SW 1271 (cell line): ENCODE data around the gene WDPCP.
"Not testable (repeated sequence)": the region's sequence is repeated elsewhere in the genome, so short reads cannot be mapped to it uniquely, and the experiment has no call there.

Experiments used
- DNase-seq, 2 experiments: peaks; one replicate each; lab custom pipeline; 2025; lab: John Stamatoyannopoulos, UW

WDPCP gene

DNA sequence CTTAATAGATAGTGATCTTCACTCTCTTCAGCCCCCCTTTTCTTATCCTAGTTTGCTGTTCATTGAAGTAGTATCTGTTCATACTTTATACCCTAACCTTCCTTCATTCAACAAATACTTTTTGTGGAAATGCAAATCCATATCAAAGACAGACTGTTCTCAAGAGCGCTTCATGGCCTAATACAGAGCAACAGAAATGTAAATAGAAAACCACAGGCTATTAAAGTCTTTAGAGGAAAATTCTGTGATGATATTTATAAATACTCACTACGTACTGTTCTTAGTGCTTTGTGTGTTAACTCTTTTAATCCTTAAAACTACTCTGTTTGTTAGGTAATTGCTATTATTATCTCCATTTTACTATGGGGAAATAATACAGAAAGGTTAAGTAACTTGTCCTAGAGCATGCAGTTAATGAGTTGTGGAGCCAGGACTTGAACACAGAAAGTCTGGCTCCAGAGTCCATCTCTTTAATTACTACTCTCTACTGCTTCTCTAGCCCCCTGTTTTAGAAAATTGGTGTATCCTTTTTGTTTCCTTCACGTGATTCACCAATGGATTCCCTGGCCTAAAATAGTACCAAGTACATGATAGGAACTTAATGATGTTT lies 3.4 kb upstream of the WDPCP start:
- no peak for DNase-seq

DNA sequence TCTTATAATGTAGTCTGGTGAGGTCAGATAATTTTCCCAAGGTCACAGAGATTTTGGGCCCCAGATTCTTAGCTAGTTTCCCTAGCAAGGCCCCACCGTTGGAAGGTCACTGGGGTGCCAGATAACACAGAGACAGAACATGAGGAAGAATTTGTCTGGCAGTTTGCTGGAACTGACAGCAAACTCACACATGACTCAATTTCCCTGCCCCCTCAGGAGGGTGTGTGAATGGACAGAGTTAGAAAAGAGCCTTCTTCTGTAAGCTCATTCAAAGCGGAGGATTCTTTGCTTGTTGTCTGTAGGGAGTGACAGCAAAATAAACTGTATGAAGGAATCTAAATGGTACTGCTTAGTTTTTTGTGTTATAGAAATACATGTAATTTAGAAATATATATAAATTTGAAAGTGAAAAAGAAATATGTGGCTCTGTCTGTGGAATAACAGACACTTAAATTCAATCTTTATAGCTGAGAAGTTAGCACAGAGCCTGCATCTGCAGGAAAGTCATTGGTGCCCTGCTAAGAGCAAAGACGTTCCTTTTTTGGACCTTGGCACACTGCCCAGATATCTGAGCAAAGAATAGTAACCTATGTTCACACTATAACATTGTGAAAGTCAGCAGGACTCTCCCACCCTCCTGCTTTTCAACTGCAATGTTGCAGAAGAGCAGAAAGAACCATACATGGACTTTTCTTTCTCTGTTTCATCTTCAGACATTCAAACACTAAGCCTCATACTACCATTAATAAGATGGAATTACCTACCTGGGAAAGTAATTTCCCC lies 2.5 kb upstream of the WDPCP start:
- no peak for DNase-seq

DNA sequence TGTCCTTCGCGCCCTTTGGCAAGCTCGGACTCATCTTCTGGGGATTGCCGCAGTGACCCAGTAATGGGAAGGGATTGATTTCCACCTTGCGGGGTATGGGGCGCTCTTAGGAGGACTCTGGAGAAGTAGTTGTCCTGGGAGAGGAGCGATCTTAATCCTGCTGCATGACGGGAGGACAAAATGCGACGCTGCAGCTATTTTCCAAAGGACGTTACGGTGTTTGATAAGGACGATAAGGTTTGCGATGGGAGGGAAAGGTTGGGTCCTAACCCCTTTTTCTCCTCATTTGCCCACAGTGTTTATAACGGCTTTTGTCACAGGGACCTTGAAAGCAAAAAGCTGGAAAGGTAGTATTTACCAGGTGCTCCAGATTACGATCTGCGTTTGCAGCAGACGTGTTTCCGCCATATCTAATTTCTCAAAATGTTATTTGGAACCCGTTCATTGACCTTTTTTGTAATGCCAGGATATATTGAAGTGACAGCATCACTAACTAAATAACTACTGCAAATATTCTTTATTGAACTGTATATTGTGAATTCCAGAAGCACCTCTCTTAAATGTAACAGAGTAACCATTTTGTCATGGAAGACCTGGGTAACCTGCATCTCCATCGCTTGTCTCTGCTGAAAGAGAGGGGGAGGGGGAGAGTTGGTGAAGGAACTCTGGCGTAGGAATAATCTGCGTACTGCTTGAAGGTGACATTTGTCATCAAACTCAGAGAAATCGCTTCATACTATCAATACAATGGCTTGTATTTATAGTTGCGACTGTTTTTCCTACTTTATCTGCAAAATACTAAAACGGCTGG lies 1.1 kb upstream of the WDPCP start:
- DNase-seq, result peak in 1 of 2 experiments; percentile 20

DNA sequence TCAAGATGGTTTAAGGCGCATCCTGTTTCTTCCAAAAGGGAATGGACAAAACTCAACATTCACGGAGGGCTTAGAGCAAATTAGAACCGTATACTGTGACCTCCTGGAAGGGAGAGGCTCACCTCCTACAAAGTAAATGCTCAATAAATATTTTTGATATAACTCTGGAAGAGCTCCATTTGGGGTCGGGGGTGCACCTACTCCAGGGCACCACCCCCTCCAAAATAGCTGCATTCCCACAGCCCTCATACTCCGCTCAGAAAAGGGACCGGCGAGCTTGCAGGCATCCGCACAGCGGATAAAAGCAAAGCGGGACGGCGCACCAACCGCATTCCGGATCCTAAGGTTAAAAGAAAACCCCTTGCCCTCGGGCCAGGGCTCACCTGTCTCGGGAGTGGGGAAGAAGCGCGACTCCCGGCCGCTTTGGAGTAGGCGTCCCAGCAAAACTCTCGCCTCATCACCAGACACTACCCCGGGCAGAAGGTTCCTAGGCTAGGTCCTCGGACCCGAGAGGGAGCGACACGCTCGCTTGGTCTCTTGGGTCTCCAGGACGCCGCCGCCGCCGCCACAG lies 378 bp downstream of the WDPCP start:
- no peak for DNase-seq

DNA sequence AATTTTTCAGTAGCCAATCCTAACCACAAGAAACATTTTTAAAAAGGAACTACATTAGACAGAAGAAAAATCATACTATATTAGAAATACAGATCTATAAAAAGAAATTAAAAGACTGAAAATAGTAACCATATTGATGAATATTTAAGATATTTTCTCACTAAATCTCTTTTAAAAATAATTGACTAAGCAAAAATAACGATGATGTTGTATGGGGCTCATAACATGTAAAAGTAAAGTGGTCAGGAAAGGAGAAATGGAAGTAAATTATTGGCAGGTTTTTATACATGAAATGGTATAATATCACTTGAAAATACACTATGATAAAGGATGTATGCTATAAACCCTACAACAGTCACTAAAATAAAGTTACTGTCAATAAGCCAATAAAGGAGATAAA lies 5.4 kb downstream of the WDPCP start:
- DNase-seq, result no peak

DNA sequence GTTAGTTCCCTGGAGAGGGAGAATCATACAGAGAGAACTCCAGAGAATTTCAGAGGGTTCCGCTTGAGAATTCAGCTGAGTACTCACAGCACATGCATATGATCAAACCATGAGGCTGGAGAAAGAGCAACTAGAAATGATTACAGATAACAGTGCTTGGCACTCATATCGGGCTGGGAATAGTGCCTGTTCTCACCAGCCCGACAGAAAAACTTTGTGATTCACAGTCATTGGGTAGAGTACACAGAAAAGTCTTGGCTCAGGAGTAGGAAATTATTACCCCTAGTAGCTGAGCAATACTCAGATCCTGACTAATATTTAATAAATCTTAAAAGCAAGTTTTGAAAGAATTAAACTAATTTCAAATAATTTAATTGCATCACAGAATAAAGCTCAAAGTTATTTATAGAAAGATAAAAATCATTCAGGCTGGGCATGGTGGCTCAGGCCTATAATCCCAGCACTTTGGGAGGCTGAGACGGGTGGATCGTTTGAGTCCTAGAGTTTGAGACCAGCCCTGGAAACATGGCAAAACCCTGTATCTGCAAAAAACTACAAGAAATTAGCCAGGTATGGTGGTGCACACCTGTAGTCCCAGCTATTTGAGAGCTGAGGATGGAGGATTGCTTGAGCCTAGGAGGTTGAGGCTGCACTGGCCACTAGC lies 6.8 kb downstream of the WDPCP start:
- no peak for DNase-seq

DNA sequence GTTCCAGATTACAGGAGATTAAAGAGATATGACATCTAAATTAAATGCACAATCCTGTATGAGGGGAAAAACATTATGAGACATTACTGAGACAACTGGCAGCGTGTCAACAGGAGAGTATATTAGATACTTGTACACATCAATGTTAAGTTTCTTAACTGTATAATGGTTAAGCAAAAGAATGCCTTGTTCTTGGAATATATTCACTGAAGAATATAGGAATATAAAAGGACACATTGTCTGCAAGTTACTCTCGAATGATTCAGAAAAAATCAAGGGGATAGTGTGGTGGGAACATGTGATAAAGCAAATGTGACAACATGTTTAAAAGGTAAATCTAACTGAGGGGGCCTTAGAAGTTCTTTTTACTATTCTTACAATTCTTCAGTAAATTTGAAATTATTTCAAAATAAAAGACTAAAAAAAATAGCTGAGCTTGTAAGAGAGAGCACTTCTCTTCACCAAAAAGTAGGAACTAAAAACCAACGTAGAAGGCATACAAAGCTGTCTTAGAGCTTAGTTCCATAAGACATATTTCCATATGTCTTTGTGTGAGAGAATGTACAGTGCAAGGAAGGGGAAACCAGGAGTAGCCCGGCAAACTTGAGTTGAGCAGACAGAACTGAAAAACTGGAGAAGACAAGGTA lies 7.5 kb downstream of the WDPCP start:
- no peak for DNase-seq

DNA sequence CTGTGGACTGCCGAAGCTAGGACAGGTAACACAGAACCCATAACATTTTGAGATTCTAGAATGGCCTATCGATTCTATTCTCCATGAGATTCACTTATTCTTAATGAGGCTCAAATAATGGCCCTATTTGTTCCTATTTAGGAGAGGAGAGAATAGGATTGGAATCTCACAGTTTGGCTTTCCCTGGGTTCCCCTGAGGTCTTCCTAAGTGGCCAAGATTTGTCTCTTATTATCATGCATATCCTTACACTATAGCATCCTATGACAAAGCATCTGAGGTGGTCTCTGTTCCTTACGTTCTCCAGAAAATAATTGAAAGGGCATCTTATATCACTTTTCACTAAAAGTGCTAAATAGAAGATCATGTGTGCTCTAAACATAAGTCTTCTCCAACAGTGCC lies 9.5 kb downstream of the WDPCP start:
- no peak for DNase-seq

DNA sequence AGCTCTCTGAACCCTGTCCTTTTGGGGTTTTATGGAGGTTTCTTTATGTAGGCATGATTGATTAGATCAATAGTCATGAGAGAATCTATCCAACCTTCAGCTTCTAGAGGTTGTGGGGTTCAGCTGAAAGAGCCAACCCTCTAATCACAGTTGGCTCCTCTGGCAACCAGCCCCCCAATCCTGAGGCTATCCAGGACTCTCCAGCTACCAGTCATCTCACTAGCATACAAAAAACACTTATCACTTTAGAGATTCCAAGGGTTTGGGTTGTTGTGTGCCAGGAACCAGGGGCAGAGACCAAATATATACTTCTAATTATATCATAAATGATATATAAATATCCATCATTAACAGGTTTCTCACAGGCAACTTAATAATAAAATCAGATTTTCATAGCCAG lies 11.7 kb downstream of the WDPCP start:
- no peak for DNase-seq

DNA sequence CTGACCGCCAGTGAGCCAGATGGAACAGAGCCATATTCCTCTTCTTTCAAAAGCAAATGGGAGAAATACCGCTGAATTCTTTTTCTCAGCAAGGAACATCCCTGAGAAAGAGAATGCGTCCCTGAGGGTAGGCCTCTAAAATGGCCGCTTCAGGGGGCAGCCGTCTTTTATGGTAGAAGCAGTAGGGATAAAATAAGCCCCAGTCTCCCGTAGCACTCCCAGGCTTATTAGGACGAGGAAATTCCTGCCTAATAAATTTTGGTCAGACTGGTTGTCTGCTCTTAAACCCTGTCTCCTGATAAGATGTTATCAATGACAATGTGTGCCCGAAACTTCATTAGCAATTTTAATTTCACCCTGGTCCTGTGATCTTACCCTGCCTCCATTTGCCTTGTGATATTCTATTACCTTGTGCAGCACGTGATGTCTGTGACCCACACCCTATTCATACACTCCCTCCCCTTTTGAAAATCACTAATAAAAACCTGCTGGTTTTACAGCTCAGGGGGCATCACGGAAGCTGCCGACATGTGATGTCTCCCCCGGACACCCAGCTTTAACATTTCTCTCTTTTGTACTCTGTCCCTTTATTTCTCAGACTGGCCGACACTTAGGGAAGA lies 14.4 kb downstream of the WDPCP start:
- DNase-seq, result not testable (repeated sequence)

DNA sequence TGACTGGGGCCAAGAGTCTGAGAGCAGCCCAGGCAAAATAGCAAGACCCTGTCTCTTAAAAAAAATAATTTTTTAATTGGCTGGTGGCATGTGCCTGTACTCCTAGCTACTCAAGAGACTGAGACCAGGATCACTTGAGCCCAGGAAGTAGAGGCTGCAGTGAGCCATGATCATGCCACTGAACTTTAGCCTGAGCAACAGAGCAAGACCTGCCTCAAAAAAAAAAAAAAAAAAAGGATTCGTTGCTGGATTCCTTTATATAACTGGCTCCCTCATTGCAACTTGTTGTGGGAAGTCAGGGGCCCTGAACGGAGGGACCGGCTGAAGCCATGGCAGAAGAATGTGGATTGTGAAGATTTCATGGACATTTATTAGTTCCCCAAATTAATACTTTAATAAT lies 15.3 kb downstream of the WDPCP start:
- DNase-seq, result not testable (repeated sequence)

DNA sequence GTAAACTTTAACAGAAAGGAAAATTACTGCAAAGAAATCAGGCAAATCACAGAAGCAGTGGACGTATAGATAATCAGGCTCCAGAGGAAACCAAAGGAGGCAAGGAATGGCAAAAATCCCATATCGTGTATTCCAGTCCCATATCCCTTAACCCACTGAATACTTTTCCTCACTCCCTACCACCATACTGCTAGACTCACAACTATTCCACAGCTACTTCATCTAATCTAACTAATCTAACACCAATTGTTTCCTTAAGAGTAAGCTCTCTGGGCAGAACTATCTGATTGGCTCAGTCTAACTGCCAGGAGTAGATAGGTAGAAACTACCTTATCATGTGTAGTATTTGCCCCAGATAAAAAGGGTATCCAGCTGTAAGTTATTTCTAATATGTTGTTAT lies 16.3 kb downstream of the WDPCP start:
- DNase-seq, result no peak

DNA sequence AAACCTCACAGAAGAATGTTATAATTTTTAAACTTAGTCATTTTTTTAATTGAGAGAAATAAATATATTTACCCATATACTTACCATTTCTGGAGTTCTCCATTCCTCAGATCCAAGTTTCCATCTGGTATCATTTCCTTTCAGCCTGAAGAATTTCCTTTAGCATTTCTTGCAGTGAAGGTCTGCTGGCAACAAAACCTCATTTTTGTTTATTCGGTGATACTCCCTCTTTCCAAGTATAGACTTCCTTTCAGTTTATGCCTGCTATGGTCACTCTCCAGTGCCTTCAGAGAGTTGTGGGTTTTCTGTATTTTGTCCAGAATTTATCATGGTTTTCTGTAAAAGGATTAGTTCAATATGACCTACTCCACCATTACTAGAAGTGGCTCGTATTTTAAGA lies 17.0 kb downstream of the WDPCP start:
- DNase-seq, result no peak

DNA sequence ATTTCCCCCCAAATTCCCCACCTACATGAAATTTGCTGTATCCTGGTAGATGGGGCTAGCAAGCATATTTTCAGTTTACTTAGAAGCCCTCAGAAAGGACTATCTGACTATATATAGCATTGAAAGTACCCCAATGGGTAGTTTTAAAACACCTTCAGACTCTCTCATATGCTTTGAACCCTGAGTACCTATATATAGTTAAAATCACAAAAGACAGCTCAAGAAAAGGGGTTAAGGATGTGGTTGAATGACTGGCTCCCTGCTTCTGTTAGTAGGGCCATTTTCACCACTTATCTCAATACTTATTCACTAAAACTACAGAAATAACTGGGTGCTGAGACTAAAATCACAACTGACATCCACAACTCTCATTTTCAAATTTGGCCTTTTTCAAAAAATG lies 18.5 kb downstream of the WDPCP start:
- DNase-seq, result no peak

DNA sequence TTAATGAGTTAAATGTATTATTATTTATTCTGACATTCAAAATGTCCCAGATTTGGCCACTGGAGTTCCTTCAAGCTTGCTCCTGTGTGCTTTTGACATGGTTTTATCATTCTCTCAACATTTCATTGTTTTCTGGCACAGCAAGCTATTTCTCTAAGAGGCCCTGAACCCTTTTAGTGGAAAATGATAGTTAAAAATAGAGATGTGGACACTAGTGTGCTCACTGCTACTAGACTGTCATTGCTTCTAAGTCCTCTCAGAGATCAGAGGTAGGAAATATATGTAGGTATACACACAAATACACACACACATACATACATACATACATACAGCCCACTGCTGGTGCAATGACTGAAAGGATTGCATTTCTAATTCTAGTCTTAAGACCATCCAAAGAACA lies 25.5 kb downstream of the WDPCP start:
- DNase-seq, result no peak

DNA sequence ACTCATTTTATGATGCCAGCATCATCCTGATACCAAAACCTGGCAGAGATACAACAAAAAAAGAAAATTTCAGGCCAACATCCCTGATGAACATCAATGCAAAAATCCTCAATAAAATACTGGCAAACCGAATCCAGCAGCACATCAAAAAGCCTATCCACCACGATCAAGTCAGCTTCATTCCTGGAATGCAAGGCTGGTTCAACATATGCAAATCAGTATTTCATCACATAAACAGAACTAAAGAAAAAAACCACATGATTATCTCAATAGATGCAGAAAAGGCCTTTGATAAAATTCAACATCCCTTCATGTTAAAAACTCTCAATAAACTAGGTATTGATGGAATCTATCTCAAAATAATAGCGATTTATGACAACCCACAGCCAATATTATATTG lies 29.4 kb downstream of the WDPCP start:
- not testable (repeated sequence) for DNase-seq

DNA sequence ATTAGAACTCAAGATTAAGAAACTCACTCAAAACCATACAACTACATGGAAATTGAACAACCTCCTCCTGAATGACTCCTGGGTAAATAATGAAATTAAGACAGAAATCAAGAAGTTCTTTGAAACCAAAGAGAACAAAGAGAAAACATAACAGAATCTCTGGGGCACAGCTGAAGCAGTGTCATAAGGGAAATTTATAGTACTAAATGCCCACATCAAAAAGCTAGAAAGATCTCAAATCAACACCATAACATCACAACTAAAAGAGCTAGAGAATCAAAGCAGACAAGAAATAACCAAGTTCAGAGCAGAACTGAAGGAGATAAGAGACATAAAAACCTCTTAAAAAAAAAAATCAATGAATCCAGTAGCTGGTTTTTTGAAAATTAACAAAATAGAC lies 30.5 kb downstream of the WDPCP start:
- not testable (repeated sequence) for DNase-seq

DNA sequence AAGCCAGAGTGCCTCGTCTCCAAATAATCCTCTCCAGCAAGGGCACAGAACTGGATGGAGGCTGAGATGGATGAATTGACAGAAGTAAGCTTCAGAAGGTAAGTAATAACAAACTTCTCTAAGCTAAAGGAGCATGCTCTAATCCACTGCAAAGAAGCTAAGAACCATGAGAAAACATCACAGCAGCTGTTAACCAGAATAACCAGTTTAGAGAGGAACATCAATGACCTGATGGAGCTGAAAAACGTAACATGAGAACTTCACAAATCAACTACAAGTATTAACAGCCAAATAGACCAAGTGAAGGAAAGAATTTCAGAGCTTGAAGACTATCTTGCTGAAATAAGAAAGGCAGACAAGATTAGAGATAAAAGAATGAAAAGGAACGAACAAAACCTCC lies 32.3 kb downstream of the WDPCP start:
- no peak for DNase-seq

DNA sequence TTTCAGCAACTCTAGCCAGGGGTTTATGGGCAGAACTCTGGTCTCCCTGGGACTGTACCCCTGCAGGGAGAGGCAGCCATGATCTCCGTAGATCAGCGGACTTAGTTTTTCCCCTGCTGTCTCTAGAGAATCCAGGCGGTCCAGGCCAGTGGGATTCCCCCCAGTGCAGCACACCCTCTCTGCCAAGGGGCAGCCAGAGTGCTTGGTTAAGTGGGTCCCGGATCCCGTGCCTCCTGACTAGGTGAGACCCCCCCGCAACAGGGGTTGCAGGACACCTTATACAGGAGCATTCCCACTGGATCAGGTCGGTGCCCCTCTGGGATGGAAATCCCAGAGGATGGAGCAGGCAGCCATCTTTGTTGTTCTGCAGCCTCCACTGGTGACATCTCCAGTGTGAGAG lies 33.0 kb downstream of the WDPCP start:
- no peak for DNase-seq

DNA sequence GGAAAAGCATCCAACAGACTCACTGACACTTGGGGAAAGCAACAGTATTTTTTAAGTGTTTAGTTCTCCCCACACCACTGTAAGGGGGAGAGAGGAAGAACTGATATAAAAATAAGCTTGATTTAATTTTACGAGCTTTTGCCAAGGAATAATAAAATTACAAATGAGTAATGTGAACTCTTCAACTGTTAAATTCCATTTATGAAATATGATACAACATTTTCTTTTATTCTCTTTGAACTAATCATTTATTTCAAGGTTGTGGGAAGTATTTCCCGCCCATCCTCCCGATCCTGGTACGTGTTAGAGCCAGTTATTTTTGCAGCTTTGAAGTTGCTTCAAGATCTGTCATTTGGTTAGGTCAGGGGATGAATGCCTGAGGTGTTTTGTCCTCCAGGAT lies 35.2 kb downstream of the WDPCP start:
- DNase-seq, result no peak

DNA sequence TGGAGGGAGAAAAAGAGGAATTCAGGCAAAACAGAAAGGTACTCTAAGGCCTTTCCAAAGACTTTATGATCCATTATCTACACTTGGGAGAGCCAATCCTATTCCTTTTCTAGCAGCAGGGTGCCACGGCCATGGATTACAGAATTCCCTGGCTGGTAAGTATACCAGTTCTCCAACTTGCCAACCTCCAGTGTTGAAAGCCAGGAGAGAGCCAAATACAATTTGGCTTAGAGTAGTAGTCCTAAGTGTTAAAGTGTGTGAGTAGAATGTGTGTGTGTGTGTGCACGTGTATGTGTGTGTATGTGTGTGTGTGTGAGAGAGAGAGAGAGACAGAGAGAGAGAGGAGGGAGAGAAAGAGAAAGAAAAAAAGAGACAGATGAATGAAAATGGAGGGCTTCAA lies 43.3 kb downstream of the WDPCP start:
- no peak for DNase-seq
